C4-2B (cell line): ENCODE measurements around the gene DPPA5.

Source experiments
- H3K27ac ChIP-seq: fragments of 450-650 bp; 2 replicates; pipeline ENCODE4 v1.5.1; 2017
- CTCF ChIP-seq: fragments of 450-650 bp; conservative IDR thresholded peaks from 2 replicates; pipeline ENCODE4 v1.5.1; 2017; ENCODE audit warnings: mild to moderate bottlenecking
- ZFX ChIP-seq: fragments of 450-650 bp; IDR thresholded peaks from 2 replicates; pipeline ENCODE4 v1.6.1; 2017

DPPA5 gene

GRCh38 chr6:73341335-73341734 is 12.7 kb downstream of the DPPA5 start:
- H3K27ac ChIP-seq: no peak overlapping the region
- TF ChIP-seq ZFX (no peak), CTCF (no peak)

- no peak for TF ChIP-seq CTCF
- no peak for TF ChIP-seq ZFX
- no peak overlapping the region for H3K27ac ChIP-seq
Measured at GRCh38 chr6:73340048-73340447, 14.0 kb downstream of the DPPA5 start.

GRCh38 chr6:73339340-73339739 is 14.7 kb downstream of the DPPA5 start:
- H3K27ac ChIP-seq: no peak overlapping the region
- no peak for TF ChIP-seq CTCF
- TF ChIP-seq ZFX: no peak

GRCh38 chr6:73329201-73329600 is 24.9 kb downstream of the DPPA5 start:
- TF ChIP-seq ZFX (no peak), CTCF (no peak)
- no peak overlapping the region for H3K27ac ChIP-seq

- H3K27ac ChIP-seq: no peak overlapping the region
- no peak for TF ChIP-seq CTCF
- no peak for TF ChIP-seq ZFX
Measured at GRCh38 chr6:73328790-73329189, 25.3 kb downstream of the DPPA5 start.

GRCh38 chr6:73325656-73326055 is 28.4 kb downstream of the DPPA5 start:
- H3K27ac ChIP-seq: no peak overlapping the region
- TF ChIP-seq CTCF (no peak), ZFX (no peak)

- TF ChIP-seq CTCF (no peak), ZFX (no peak)
- no peak overlapping the region for H3K27ac ChIP-seq
Measured at GRCh38 chr6:73323323-73323722, 30.8 kb downstream of the DPPA5 start.
